HG02571 (cell line): ENCODE measurements around the gene EIF2S3B.

Experiments used
- ATAC-seq: cut with Tn5 transposase; IDR thresholded peaks from one replicate; pipeline ENCODE4 v1.9.1; 2021; ENCODE audit warnings: mild to moderate bottlenecking, moderate library complexity; ENCODE audit not compliant: unreplicated experiment

EIF2S3B gene

GRCh38 chr12:10554228-10554755, 48.6 kb downstream of the EIF2S3B start:
- ATAC-seq: no peak

- ATAC-seq: no peak
Observed at GRCh38 chr12:10554756-10555481, 49.2 kb downstream of the EIF2S3B start.

GRCh38 chr12:10557329-10557728, 51.6 kb downstream of the EIF2S3B start:
- no peak for ATAC-seq

GRCh38 chr12:10557766-10558165, 52.1 kb downstream of the EIF2S3B start:
- ATAC-seq: no peak
